GM10266 (cell line): ENCODE results near the gene PAQR9.

ENCODE experiments used
- DNase-seq: peaks from one replicate; pipeline ENCODE4 v3.0.0; 2012; ENCODE audit errors: extremely low spot score
- CTCF ChIP-seq: IDR thresholded peaks from 2 replicates; pipeline ENCODE4 v1.5.1; 2012; ENCODE audit warnings: mild to moderate bottlenecking, low read depth; ENCODE audit not compliant: control insufficient read depth, insufficient read depth; ENCODE audit errors: missing control alignments

Gene PAQR9

GRCh38 chr3:142943349-142943748 is 20.1 kb downstream of the PAQR9 start:
- no peak for DNase-seq
- TF ChIP-seq CTCF: no peak

GRCh38 chr3:142941373-142942123 is 21.9 kb downstream of the PAQR9 start:
- DNase-seq: no peak
- TF ChIP-seq CTCF: no peak

GRCh38 chr3:142940472-142940871 is 23.0 kb downstream of the PAQR9 start:
- TF ChIP-seq CTCF: no peak
- DNase-seq: no peak

- no peak for TF ChIP-seq CTCF
- no peak for DNase-seq
Observed at GRCh38 chr3:142940000-142940399, 23.5 kb downstream of the PAQR9 start.

GRCh38 chr3:142935963-142936362 is 27.5 kb downstream of the PAQR9 start:
- TF ChIP-seq CTCF: no peak
- no peak for DNase-seq

GRCh38 chr3:142934887-142935269 is 28.6 kb downstream of the PAQR9 start:
- DNase-seq: no peak
- TF ChIP-seq CTCF: no peak

- DNase-seq: no peak
- TF ChIP-seq CTCF: no peak
Observed at GRCh38 chr3:142934128-142934886, 29.2 kb downstream of the PAQR9 start.
